PC-3 (cell line): ENCODE results near the gene SLC25A21.

Experiments
- CTCF ChIP-seq: fragments of 300-600 bp; sonication (generic); conservative IDR thresholded peaks from 2 replicates; pipeline ENCODE4 v1.5.1; 2017; ENCODE audit warnings: antibody characterized with exemption, low read depth, mild to moderate bottlenecking, low read length
- EZH2 ChIP-seq: fragments of 300-600 bp; sonication (generic); IDR thresholded peaks from one replicate; pipeline ENCODE4 v1.6.1; 2017; ENCODE audit warnings: antibody characterized with exemption, mild to moderate bottlenecking, low read length; ENCODE audit not compliant: unreplicated experiment
- EZH2phosphoT487 ChIP-seq: fragments of 300-600 bp; sonication (generic); IDR thresholded peaks from 2 replicates; pipeline ENCODE4 v1.6.1; 2018; ENCODE audit warnings: mild to moderate bottlenecking, antibody characterized with exemption, low read length, borderline replicate concordance

- TF ChIP-seq CTCF (no peak), EZH2phosphoT487 (no peak), EZH2 (no peak)
Measured at GRCh38 chr14:36757734-36758601, 414.4 kb downstream of the SLC25A21 start.
